ENCODE results near the gene CD1C.

The CD1C gene

DNA sequence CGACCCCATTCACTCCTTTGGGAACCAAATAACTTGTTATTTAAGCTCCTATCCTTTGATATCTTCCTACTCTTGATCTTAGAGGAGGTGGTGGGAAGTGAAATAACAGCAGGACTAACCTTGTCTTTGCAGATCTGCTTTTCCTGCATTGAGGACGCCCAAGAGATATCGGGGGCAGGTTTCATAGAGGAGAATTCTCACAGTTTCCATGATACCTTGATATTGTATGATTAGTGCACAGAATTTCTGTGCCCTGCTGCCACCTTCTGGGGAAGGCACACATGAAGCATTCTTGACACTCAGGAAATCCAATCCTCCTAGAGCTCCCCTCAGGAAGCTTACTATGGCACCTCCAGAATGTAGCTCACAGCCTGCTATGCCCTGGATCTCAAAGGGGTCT is 40.0 kb downstream of the CD1C start:
- peak; percentile 19 for DNase-seq

DNA sequence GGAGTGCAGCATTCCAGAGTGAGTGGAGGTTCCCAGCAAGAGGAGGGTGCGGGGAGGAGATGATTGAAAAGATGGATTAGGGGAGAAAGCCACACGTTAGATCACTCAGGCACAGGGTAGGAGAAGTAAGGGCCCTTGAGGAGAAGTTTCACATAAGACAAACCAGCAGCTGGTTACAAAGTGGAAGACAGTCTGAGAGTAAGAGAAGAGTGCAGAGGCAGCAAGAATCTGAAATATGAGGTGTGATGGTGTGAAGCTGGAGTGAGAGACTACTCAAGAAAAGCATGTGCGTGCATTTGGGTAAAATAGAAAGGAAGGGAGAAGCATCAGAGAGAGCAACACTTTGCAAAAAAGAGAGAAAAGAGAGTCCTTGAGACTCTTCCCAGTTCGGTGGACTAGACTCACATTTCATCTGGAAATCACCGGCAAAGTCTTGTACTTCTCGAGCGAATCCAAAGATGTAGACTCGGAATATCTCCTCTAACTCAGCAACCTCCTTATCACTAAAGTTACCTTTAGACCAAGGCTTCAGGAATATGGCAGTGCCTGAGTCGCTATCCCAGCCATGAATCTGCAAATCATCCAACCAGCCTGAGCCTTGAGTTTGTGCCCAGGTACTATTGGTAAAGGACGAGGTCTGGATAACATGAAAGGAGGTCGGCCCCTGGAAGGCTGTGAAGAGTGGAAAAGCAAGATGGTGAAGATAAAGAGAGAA is 40.8 kb downstream of the CD1C start:
- DNase-seq: no peak

DNA sequence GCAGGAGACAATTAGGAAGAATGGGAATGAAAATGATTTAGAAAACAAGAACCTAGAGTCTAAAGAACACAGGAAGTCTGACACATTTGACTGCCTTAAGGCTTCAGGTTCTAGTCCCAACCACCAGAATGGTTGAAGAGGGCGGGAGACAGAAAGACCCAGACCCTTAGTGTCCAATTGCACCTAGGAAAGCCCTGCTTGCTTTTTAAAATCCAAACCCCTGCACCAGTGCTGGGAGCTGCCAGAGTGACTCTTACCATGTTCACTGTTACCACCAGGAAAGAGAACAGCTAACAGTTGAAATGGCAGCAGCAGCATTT is 41.3 kb downstream of the CD1C start:
- no peak for DNase-seq

DNA sequence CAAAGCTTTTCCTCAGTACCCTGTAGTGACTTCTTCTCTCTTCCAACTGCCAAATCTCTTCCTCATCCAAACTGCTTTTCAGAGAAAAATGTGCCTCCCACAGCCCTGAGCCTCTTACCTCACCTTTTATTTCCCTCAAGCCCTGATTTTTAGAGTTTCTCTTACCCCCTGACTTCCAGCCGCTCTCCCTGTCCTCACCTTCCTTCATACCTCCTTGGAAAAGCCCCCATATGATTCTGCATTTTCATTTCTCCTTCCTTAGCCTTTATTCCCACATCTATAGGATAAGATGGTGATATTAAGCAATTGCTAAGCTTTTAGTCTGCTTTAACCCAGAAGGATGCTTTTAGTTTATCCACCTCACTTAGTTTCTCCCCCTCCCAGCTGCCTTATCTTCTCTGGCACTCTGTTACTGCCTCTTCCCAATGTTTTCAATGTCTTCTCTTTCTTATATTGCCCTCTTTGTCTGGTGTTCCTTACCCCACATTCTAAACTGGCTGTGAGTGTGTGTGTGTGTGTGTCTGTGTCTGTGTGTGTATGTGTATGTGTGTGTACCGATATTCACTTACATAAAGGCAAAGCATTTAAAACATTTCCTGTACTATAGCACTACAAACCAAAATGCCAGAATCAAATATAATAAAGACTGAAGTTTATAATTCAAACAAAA is 41.9 kb downstream of the CD1C start, which contains the start of gene CD1B:
Gene CD1B, minus strand, starts transcription at position 51 of the 670 bp plus-strand sequence. CDS start 108 bp downstream, outside the sequence.
- no peak for DNase-seq

DNA sequence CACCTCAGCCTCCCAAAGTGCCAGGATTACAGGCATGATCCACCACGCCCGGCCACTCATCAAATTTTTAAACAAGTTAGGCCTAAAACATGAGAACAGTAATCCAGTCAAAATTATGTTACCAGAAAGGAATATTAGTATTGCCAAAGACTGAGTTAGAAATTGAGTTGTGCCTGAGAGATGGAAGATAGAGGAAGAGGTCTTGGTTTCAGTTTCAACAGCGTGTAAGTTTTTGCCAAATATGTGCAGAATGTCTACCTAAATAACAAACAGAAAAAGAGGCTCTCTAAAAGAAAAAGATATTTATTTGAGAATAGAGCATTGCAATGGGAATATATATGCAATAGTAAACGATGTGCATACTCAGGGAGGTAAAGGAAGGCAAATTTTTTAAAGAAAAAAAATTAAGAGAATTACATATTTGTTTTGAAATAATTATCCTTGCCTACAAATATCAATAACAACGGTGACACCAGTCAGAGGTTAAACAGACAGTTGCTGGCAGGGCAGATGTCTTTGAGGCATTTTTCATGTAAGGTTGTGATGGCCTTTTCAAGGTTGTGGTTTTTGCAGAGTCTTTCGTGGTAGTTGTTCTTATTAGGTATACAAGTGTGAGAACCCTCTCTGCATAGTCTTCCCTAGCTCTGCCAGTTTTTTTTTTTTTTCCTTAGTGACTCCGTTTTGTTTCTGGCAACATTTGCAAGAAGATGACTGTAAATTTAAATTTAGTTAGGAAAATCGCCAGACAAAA is 43.9 kb downstream of the CD1C start:
- no peak for DNase-seq

DNA sequence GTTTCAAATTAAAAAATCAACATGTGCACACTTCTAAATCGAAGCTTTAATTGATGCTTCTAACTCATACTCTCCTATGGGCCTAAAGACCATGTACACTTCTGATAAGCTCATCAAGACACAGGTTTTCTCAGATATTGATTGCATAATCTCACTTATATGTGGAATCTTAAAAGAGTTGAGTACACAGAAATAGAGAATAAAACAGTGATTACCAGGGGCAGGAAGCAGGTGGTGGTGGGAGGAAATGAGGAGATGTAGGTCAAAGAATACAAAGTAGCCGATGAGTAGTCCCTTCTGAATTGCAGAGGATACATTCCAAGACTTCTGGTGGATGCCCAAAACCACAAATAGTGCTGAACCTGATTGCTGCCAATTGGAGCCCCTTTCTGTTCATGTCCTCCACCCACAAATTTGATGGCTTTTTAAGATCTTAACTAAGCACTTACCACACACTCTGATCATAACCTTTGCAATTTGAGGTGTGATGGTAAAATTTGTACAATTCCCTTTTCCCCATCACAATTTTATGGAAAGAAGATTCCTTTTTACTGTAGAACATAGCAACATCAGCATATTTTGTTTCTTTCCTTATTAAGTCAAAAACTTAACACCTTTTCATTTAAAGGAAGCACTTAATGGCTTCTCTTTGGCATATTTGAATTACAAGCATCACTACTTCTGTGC is 44.9 kb downstream of the CD1C start:
- no peak for DNase-seq

DNA sequence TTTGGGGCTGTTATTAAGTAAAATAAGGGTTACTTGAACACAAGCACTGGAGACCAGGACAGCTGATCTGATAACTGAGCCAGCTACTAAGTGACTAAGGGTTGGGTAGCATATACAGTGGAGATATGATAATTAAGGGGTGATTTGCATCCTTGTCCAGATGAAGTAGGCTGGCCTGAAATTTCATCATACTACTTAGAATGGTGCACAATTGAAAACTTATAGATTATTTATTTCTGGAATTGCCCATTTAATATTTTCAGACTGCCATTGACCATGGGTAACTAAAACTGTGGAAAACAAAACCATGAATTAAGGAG is 45.5 kb downstream of the CD1C start:
- no peak for DNase-seq

DNA sequence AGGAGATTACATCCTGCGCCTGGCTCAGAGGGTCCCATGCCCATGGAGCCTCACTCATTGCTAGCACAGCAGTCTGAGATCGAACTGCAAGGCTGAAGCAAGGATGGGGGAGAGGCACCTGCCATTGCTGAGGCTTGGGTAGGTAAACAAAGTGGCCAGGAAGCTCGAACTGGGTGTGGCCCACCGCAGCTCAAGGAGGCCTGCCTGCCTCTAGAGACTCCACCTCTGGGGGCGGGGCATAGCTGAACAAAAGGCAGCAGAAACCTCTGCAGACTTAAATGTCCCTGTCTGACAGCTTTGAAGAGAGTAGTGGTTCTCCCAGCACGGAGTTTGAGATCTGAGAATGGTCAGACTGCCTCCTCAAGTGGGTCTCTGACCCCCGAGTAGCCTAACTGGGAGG is 46.7 kb downstream of the CD1C start:
- peak; percentile 38 for DNase-seq

Data from RPMI8226 (cell line).